Measurements from ENCODE around the gene OBSCN.

DNA sequence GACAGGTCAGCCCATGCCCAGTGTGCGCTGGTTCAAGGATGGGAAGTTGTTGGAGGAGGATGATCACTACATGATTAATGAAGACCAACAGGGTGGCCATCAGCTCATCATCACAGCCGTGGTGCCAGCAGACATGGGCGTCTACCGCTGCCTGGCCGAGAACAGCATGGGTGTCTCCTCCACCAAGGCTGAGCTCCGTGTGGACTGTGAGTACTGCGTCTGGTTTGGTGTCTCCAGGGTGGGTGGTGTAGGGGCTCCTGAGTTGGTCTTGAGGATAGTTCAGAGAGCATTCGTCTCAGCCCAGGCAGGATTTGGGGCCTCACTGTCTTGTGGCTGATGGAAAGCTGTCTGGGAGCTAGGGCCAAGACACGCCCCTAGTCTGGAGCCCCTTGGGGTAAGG is 115.6 kb downstream of the OBSCN start:
- TF ChIP-seq, protein P1, sequence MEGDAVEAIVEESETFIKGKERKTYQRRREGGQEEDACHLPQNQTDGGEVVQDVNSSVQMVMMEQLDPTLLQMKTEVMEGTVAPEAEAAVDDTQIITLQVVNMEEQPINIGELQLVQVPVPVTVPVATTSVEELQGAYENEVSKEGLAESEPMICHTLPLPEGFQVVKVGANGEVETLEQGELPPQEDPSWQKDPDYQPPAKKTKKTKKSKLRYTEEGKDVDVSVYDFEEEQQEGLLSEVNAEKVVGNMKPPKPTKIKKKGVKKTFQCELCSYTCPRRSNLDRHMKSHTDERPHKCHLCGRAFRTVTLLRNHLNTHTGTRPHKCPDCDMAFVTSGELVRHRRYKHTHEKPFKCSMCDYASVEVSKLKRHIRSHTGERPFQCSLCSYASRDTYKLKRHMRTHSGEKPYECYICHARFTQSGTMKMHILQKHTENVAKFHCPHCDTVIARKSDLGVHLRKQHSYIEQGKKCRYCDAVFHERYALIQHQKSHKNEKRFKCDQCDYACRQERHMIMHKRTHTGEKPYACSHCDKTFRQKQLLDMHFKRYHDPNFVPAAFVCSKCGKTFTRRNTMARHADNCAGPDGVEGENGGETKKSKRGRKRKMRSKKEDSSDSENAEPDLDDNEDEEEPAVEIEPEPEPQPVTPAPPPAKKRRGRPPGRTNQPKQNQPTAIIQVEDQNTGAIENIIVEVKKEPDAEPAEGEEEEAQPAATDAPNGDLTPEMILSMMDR (IDR thresholded peaks at IDR 0.05) = no peak
- no peak for TF ChIP-seq POLR2A (IDR thresholded peaks at IDR 0.05)

Data from adrenal gland (tissue), 5 donors.